HG03521 (cell line): Measurements from ENCODE around the gene UCN3.
"Not testable (repeated sequence)": the region's sequence is repeated elsewhere in the genome, so short reads cannot be mapped to it uniquely, and the experiment has no call there.

Source experiments
- ATAC-seq: cut with Tn5 transposase; IDR thresholded peaks from one replicate; pipeline ENCODE4 v1.9.1; 2021; ENCODE audit warnings: mild to moderate bottlenecking, moderate library complexity; ENCODE audit not compliant: unreplicated experiment

UCN3 gene

GRCh38 chr10:5365928-5366327, 1.2 kb downstream of the UCN3 start:
- no peak for ATAC-seq

GRCh38 chr10:5369362-5370158, 4.8 kb downstream of the UCN3 start:
- ATAC-seq: no peak

- ATAC-seq: no peak
These were observed 6.0 kb downstream of the UCN3 start for GRCh38 chr10:5370493-5371352.

GRCh38 chr10:5373307-5373706, 8.5 kb downstream of the UCN3 start:
- ATAC-seq: no peak

- ATAC-seq: no peak
These were observed 9.3 kb downstream of the UCN3 start for GRCh38 chr10:5373891-5374611.

- no peak for ATAC-seq
These were observed 11.7 kb downstream of the UCN3 start for GRCh38 chr10:5376450-5376849.

- not testable (repeated sequence) for ATAC-seq
These were observed 14.4 kb downstream of the UCN3 start for GRCh38 chr10:5379202-5379601.

- ATAC-seq: not testable (repeated sequence)
These were observed 15.6 kb downstream of the UCN3 start for GRCh38 chr10:5380395-5380794.

- no peak for ATAC-seq
These were observed 16.4 kb downstream of the UCN3 start for GRCh38 chr10:5381187-5381586.

- no peak for ATAC-seq
These were observed 20.5 kb downstream of the UCN3 start for GRCh38 chr10:5385224-5385623.

GRCh38 chr10:5387169-5387568, 22.4 kb downstream of the UCN3 start:
- ATAC-seq: no peak

GRCh38 chr10:5390607-5391205, 25.9 kb downstream of the UCN3 start:
- ATAC-seq: no peak

GRCh38 chr10:5391790-5392189, 27.0 kb downstream of the UCN3 start:
- no peak for ATAC-seq

- ATAC-seq: no peak
These were observed 28.8 kb downstream of the UCN3 start for GRCh38 chr10:5393529-5393928.

- ATAC-seq: no peak
These were observed 30.4 kb downstream of the UCN3 start for GRCh38 chr10:5395168-5395567.

GRCh38 chr10:5396556-5397300, 32.0 kb downstream of the UCN3 start:
- no peak for ATAC-seq

GRCh38 chr10:5399332-5399731, 34.6 kb downstream of the UCN3 start:
- no peak for ATAC-seq

GRCh38 chr10:5400468-5401240, 35.9 kb downstream of the UCN3 start:
- ATAC-seq: no peak

- no peak for ATAC-seq
These were observed 38.0 kb downstream of the UCN3 start for GRCh38 chr10:5402798-5403197.
